ENCODE data around the gene ZNF687. TPM values are rescaled to one million over a fixed set of nuclear protein-coding genes. Genes with fewer than 3 reads are reported as not detected.

Gene ZNF687
- total RNA-seq, 1 donor from 2014 or later = 12.8 TPM

DNA sequence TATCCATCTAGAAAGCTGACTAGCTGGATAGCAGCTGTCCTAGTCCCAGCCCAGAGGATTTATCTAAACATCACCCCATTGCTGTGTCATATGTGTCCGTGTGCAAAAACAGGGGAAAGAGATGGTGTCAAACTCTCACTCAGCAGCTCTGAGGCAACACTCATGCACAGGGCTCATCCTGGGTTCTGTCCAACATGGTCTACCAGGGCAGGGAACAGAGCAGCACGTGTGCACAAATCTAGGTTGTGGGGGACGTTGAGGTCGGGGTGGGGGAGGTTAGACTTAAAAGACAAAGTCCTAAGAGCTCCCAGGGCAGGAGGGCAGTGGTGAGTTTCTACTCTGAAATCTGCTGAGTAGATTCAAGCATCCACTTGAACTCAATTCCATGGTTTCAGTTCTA, 28.9 kb downstream of the ZNF687 start:
- intact Hi-C loops (cut with DNase I) = loop anchor here (2.0 kb wide), 1 partner anchor 16 kb away; the partner anchor contains the start of gene PI4KB
- DNase-seq (ENCODE audit: low spot score) = no peak

DNA sequence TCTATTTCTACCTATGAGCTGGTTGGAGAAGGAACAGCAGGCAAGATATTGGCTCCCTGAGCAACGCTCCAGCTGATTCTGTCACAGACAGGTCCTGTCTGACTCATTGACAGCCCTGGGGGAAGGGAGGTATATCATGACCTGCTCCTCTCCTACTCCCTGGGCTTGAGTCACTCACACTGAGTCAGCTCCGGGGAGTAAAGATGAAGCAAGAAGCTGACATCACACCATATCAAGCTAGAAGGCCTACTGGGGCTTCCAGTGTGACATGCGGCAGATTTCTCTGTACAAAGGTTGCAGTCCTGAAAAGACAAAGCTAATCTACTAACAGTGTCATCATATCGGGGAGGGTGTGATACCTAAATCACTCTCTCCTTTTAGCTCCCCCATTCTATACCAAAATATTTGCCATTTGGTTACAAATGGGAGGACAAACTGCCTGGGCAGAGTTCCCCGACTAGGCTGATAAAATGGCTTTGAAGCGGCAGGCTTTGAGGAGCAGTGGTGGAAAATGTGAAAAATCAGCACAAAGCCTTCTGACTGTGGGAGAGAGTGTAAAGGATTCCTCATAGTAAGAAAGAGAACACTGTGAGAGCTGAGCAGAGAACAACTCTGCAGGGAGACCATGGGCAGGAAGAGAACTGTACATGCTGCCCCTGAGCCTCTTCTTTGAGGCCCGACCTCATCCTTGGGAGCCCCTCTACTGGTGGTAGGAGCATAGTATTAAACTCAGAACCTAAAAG, 29.7 kb downstream of the ZNF687 start:
- intact Hi-C loops (cut with DNase I) = loop anchor here (2.0 kb wide), 1 partner anchor 15 kb away; the partner anchor contains the start of gene PI4KB
- DNase-seq (ENCODE audit: low spot score) = no peak

DNA sequence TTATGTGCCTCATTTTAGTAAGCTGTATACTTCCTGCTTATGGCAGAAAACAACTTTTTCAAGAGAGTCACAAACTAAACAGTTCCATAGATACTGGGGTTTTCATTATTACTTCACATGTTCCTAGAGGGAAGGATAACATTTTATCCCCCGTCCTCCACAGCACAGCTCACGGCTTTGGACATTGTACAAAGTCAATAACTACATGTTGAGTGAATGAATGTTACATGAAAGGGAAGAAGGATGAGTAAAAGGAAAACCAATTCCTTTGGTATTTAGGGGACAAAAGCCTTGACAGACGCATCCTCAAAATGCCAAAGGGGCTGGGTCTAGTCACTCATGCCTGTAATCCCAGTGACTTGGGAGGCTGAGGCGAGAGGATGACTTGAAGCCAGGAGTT, 30.3 kb downstream of the ZNF687 start:
- DNase-seq (ENCODE audit: low spot score) = no peak
- intact Hi-C loops (cut with DNase I) = no loop called here

DNA sequence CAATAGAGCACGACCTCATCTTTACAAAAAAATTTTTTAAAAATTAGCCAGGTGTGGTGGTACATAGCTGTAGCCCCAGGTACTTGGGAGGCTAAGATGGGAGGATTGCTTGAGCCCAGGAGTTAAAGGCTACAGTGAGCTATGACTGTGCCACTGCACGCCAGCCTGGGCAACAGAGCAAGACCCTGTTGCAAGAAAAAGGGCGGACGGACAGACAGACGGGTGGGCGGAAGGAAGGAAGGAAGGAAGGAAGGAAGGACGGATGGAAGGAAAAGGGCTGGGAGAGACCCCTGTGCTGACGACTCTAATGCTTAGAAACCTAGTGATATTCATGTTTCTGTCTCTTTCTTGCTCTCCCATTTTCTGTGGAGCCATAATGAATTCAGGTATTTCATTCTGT, 30.7 kb downstream of the ZNF687 start:
- intact Hi-C loops (cut with DNase I) = no loop called here
- DNase-seq (ENCODE audit: low spot score) = no peak

DNA sequence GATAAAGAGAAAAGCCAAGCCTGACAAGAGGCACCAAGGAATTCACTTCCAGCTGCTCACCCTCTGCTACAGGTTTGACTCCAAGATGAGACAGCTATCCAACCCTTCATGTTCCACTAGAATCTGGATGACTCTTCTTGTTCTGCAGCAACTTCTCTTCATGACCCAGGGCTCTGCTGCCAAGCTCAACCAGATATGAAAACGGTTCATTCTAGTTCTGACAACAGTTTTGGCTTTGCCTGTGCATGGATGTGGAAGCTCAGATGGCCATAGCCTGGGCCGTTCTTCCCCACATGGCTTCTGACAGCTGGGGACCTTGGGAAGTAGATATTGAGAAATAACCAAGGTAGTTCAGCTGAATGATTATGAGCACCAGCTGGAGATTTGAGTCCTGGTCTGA, 31.4 kb downstream of the ZNF687 start:
- intact Hi-C loops (cut with DNase I) = no loop called here
- no peak for DNase-seq (ENCODE audit: low spot score)

DNA sequence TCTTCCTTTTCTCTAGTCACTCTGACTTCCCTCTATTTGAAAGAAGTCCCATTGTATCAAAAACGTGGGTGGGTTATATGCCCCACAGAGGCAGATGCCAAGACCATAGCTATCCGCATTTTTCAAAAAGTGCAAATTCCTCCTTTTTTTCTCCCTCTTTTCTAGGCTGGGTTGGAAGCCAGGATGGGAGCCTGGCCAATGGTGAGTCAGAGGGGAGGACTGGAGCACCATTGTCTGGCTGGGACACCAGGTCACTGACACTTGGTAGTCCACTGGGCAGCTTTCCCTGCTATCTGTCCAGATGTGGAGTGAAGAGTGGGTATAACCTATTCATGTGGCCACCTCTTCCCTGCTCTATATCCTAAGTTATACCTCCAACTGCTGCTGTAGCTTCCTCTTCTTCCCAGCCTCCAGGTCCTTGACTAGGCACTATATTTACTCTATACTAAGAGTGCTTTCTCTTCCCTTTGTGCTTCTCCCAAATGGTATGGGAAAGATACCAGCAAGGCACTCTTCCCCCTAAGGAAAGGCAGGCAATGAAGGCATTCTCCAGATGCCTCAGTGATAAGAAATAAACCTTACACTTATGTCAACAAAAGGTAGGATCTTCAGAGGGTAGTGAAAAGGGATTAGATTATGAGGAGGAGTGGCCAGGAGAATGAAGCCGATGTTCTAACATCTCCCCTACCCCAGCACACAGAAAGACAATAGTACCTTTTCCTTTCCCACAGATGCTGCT, 32.2 kb downstream of the ZNF687 start:
- peak; percentile 84 for DNase-seq (ENCODE audit: low spot score)
- intact Hi-C loops (cut with DNase I) = no loop called here

DNA sequence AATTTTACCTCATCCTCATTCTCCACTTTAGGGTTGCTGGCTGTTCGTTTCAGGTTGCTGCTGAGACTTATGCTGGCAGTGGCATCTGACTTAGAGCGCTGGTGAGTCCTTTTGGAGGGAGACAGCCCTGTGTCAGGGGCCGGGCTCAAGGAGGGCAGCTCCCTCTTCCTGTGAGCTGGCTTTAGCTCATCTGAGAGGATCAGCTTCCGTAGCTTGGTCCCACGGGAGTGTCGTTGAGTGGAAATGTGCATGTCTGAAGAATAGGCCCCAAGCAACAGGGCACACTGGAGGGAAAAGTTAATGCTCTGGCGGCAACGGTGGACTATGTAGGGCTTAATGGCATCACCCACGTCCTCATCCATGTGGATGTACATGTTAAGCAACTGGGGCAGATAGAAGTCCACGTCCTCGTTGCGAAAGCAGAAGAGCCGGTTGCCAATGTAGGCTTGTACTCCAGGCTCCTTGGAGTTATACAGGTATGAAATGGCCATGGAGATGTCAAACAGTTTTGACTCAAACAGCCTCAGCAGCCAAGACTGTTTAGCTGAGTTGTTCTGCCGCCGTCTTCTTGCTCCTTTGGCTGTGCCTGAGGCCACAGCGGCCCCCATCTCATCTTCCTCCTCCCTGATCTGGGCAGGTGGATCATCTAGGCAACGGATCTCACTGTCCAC, 33.6 kb downstream of the ZNF687 start:
- no peak for DNase-seq (ENCODE audit: low spot score)
- intact Hi-C loops (cut with DNase I) = no loop called here

DNA sequence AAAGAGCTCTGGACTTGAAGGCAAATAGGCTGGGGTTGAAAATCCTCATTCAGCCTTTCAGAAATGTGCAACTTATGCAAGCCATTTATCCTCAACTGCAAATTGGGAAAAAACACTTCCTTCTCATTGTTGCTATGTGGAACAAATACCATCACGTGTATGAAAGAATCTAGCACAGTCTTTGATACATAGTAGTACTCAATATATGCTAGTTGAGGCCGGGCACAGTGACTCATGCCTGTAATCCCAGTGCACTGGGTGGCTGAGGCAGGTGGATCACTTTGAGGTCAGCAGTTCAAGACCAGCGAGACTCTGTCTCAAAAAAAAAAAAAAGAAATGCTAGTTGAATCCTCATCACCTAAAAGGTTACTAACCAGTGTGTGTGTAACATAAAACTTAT, 36.9 kb downstream of the ZNF687 start:
- no peak for DNase-seq (ENCODE audit: low spot score)
- intact Hi-C loops (cut with DNase I) = no loop called here

DNA sequence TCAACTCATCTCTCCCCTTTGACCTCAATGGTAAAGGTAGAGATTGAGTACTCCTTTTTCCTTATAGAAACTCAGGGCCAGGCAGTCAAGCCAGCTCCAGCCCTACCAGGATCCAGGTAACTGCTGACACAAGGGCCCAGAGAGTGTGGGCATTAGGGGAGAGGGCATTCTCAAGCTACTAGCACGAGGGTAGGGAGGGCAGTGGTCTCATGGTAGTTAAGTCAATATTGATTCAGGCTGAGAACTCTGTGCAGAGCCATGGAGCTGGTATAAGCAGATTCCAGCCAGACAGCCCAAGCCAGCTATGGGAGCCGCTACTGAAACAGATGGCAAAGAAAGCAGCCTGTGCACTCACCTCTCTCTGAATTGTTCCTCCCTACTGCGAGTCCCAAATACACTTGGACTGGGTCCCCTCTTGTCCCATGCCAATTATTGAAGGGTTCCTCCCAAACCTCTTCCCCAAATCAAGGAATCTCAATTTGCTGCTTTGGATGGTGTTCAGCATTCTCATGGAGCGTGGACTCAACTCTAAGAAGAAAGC, 42.4 kb downstream of the ZNF687 start:
- DNase-seq (ENCODE audit: low spot score) = no peak
- intact Hi-C loops (cut with DNase I) = loop anchor here (10.0 kb wide), 1 partner anchor 290 kb away; the partner anchor contains the start of gene SNX27

DNA sequence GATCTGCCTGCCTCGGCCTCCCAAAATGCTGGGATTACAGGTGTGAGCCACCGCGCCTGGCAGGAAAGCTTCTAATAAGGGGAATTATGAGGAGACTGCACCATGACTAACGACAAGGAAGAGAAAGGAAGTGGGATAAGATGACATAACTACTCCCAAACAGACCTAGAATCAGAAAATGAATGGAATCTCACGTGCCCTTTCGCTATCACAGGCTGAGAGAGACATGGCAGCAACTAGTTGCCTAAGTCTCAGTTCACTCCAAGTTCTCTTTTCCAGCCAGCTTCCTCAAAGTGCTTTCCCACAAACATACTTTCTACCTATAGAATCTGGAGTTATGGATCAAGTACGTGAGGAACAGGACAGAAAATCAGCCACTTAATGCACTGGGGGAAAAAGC, 43.1 kb downstream of the ZNF687 start:
- intact Hi-C loops (cut with DNase I) = loop anchor here (5.0 to 10.0 kb wide), 3 partner anchors 128 to 290 kb away; partner anchors contain the start of genes LYSMD1, PIP5K1A, SCNM1 and SNX27
- DNase-seq (ENCODE audit: low spot score) = no peak

DNA sequence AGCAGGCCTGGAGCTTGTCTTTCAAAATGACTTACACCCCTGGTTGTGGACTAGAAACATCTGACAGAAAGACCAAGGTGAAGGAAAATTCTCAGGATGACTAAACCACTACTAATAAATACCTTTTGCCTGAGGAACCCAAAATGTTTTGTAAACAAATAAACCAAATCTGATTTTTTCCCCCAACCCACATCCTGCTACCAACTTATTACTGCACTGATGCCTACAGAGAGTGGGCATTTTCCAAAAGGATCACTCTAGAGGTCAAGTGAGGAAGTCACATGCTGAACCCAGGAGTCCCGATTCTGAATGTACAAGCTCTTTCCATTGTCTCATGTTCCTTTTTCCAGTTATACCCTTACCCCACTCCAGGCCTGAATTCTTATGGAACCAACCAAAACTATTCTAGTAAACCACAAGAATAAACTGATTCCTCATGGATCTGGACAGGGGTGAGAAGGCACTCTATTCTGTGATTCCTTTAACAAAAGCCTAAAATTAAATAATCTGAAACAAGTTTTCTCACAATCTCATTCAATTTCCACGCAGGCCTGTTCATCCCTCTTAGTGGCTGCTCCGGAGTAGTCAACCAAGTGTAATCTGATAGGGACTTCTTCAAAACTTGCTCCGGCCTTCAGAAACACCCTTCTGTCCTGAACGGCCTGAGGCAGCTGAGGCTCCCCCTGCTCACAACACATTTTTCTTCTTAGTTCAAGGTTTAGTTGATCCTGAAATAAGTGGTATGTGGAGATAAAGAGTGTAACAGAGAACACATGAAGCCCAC, 43.7 kb downstream of the ZNF687 start:
- intact Hi-C loops (cut with DNase I) = loop anchor here (2.0 to 10.0 kb wide), 4 partner anchors 15 to 289 kb away; partner anchors contain the start of genes LYSMD1, PIP5K1A, SCNM1 and SNX27
- no peak for DNase-seq (ENCODE audit: low spot score)

DNA sequence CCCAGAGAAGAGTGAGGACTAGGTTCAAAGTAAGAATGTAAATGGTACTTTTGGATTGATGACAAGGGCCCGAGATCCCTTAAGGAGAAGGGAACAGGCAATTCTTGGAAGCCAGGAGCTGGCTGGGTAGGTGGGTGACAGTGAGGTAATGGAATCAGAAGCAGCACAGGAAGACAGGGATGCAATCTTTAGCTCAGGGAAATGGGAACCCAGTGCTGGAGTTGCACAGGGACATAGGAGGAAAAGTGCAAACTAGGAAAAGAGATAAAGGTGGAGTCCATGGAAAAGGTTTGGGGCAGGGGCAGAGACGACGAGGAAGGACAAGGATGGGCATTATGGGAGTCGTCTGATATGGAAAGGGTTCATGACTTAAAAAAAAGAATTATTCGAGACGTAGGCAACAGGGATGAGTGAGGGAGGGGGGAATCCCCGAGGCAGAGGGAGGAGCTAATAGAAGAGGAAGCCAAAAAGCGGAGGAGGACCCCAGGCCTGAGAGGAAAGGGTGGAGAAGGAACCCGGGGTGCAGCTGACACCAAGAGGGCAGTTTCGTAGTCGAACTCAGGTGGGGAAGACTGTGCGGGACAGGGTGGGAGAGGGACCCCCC, 44.6 kb downstream of the ZNF687 start:
- intact Hi-C loops (cut with DNase I) = loop anchor here (1.0 to 10.0 kb wide), 5 partner anchors 16 to 288 kb away; partner anchors contain the start of genes LYSMD1, PIP5K1A, SCNM1 and SNX27
- peak; percentile 83 for DNase-seq (ENCODE audit: low spot score)

DNA sequence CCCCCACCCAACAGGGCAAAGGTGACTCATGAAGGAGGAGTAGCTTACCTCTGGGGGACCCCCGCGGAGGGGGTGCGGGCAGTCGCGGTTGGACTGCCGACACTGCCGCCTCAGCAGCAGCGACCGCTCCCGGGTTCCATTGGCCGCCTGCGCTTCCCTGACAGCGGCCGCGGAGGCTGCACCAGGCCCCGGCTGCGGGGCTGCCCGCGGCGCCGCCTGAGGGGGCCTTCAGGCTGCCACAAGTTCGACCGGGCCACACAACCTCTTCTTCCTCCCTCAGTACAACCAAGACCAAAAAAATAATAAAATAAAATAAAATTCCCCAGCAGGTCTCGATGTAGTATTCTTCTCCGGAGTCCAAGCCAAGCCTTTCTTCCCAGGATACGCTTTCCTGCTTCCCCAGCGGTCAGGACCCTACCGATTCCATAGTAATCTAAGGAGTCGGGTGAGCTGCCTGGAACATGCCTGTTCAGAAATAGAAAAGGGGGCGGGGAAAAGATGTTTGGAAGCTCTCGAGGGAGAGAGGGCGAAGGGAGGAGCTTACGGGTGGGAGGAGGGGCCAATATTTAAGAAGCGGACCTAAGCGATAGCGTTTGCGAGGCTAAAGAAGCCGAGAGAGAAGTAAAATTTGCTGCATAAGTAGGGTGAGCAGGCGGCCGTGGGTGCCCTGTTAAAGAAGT, 45.3 kb downstream of the ZNF687 start, which contains the start of gene PI4KB:
PI4KB (minus strand) TSS at position 194 of the 680 bp plus-strand sequence. CDS start 10,935 bp downstream, outside the sequence.
- intact Hi-C loops (cut with DNase I) = loop anchor here (1.0 to 10.0 kb wide), 5 partner anchors 17 to 287 kb away; partner anchors contain the start of genes LYSMD1, PIP5K1A, SCNM1 and SNX27
- peak; percentile 93 for DNase-seq (ENCODE audit: low spot score)

DNA sequence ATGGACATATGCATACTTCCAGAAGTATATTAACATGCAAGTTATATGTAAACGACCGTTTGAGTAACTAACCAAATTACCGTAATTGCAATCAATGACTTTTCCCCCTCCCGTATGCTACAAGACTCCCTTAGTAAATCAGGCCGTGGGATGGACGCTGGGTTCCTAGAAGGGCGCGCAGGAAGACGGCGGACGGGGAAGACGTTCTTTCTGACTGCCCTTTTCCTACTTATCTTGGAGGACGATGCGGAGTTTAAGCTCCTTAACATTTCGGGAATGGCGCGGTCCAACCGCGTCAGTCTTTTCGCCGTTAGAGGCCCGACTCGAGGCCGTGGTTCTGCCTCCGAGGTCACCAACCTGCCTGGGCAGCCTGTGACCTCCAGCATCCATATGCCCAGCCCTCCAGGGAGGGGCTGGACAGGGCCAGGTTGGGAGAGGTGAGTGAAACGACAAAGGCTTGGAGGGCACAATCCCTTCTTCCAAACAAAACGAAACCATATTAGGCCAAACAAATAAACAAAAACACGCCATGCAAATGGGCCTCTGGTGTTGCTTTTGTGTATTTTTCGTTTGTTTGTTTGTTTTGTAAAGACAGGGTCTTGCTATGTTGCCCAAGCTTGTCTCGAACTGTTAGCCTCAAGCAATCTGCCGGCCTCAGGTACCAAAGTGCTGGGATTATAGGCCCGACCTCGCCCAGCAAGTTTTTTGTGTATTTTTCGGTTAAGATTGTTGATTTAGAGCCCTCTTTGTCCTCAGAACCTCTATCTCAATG, 46.0 kb downstream of the ZNF687 start:
- DNase-seq (ENCODE audit: low spot score) = peak; percentile 77
- intact Hi-C loops (cut with DNase I) = loop anchor here (1.0 to 10.0 kb wide), 5 partner anchors 17 to 287 kb away; partner anchors contain the start of genes LYSMD1, PIP5K1A, SCNM1 and SNX27

DNA sequence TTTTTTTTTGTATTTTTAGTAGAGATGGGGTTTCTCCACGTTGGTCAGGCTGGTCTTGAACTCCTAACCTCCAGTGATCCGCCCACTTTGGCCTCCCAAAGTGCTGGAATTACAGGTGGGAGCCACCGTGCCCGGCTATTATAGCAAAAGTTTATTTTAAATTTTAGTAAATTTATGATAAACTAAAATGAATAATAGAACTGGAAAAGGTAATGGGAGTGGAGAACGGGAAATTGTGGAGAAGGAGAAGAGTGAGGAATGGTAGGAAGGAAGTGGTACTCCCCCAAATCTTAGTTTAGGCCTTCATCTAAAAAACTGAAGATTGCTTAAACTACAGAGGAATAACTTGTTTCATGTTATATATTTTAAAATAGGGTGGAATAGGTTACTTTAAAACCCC, 52.7 kb downstream of the ZNF687 start:
- intact Hi-C loops (cut with DNase I) = no loop called here
- no peak for DNase-seq (ENCODE audit: low spot score)

DNA sequence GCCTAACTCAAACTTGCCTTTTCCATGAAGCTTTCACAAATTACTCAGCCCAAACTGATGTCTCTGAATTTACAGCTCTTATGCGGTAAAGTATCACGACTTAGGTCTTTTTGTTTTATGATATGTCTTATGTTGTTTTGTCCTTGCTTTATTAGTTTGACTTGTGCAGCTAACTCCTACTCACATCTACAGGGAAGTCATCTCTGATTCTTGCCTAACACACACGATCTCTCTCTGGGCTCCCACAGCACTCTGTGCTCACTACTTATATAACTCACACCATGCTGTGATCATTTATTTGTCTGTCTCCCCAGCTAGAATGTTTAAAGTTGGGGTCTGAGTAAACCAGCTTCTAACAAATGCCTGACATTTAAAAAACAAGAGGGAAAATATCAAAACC, 54.5 kb downstream of the ZNF687 start:
- DNase-seq (ENCODE audit: low spot score) = no peak
- intact Hi-C loops (cut with DNase I) = no loop called here

Data from cardiac septum (tissue), 1 donor.